Sigmoid colon (tissue), 7 donors: Measurements from ENCODE around the gene RBM34. TPM values are rescaled to one million over a fixed set of nuclear protein-coding genes. Genes with fewer than 3 reads are reported as not detected.

Source experiments
- polyA plus RNA-seq, 3 donors: library from polyadenylated mRNA; stranded (reverse); fragments of 200-250 nt; gene quantifications; one replicate each; pipeline ENCODE4 v1.2.3, GENCODE V29; 2013
- small RNA-seq, 3 donors: library from RNA; depleted of rRNA; stranded (forward); fragments of <200 nt; gene quantifications; one replicate each; pipeline ENCODE3, GENCODE V24; 2016
- total RNA-seq, 4 donors: library from RNA; depleted of rRNA; stranded (reverse); fragments of >200 nt; gene quantifications; one replicate each; pipeline ENCODE4 v1.1.0, GENCODE V29; 2016
- donor health status: healthy with polysubstance abuse.
- donor health status: Bipolar disorder and iron deficiency.
- donor health status: healthy.

Gene RBM34
- total and polyA plus RNA-seq, 7 donors: 46.4 to 83.9 (median 55.3) TPM

Small RNA genes lying within 50 kb of the gene (small RNA-seq; reads per million reads assigned to genes)
- gene AL732292.1 (0 reads per million in 3 donors), gene MIR4753 (0 to 0.06 (median 0) reads per million in 3 donors), gene SNORA14B (0 to 3.8 (median 3.7) reads per million in 3 donors)

Other genes with a start within 250 kb of the RBM34 start
- 100 to 1,000 TPM in 2 of 4 donors, 10 to 100 TPM in 2; 72.0 to 128 (median 112) TPM for gene TOMM20, start 32.4 kb downstream of the RBM34 start, total RNA-seq
- 10 to 100 TPM; 49.0 to 79.3 (median 68.5) TPM for gene TOMM20, start 32.4 kb downstream of the RBM34 start, polyA plus RNA-seq
- 10 to 100 TPM; 30.1 to 41.7 (median 38.4) TPM for gene ARID4B, start 166.9 kb upstream of the RBM34 start, total RNA-seq
- gene ARID4B, start 166.9 kb upstream of the RBM34 start, polyA plus RNA-seq: 10 to 100 TPM in 1 of 3 donors, 1 to 10 TPM in 2; 8.1 to 15.9 (median 9.0) TPM
- gene GGPS1, start 167.3 kb upstream of the RBM34 start, total RNA-seq: 10 to 100 TPM; 29.5 to 35.7 (median 30.8) TPM
- gene GGPS1, start 167.3 kb upstream of the RBM34 start, polyA plus RNA-seq: 10 to 100 TPM; 16.6 to 33.6 (median 28.9) TPM
- gene TBCE, start 206.2 kb upstream of the RBM34 start, total RNA-seq: 10 to 100 TPM; 16.3 to 21.9 (median 17.7) TPM
- gene TBCE, start 206.2 kb upstream of the RBM34 start, polyA plus RNA-seq: 10 to 100 TPM; 14.4 to 24.3 (median 14.6) TPM